HG03342 (cell line): Measurements from ENCODE around the gene ZBTB40.

ENCODE experiments used
- ATAC-seq: cut with Tn5 transposase; IDR thresholded peaks from one replicate; pipeline ENCODE4 v1.9.1; 2021; ENCODE audit warnings: mild to moderate bottlenecking, moderate library complexity; ENCODE audit not compliant: unreplicated experiment

The ZBTB40 gene

GRCh38 chr1:22553991-22554522 is 102.4 kb downstream of the ZBTB40 start:
- ATAC-seq = no peak

DNA sequence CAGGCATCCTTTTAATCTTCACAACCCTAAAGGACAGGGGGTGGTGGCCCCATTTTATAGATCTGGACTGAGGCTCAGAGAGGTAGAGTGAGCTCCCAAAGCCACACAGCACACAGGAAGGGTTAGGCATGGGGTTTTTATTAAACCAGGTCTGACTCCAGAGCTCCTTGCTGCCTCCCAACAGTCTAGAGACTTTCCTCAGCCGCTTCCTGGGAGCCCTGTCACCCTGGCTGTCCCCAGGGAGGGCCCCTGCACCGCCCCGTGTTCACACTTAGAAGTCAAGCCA is 103.7 kb downstream of the ZBTB40 start:
- no peak for ATAC-seq

DNA sequence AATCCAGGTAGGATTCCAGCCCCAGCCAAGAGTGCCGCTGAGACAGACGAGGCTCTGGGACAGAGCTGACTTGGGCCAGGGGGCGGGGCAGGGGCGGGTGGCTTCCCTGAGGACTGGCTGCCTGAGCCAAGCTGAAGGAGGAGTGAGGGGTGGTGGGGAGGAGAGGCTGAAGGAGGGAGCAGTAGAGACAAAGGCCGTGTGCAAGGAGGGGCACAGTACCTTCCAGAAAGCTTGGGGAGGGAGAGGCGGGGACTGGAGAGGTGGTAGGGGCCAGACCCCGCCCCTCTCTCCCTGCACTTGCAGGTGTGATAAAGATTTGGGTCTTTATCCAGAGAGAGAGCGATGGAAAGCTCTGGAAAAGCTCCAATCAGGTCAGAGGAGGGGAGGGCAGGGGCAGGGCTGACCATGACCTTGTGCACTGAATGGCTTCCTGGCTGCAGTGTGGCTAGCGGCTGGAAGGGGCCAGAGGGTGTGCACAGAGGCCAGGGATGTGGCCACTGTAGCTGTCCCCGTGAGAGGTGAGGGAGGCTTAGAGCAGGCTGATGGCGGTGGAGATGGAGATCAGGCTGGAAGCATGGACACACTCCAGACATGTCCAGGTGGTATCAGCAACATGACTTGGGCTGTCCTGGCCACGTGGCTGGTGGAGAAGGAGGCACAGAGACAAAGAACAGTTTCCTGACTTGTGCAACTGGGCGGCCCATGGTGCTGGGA is 104.9 kb downstream of the ZBTB40 start:
- ATAC-seq = no peak

DNA sequence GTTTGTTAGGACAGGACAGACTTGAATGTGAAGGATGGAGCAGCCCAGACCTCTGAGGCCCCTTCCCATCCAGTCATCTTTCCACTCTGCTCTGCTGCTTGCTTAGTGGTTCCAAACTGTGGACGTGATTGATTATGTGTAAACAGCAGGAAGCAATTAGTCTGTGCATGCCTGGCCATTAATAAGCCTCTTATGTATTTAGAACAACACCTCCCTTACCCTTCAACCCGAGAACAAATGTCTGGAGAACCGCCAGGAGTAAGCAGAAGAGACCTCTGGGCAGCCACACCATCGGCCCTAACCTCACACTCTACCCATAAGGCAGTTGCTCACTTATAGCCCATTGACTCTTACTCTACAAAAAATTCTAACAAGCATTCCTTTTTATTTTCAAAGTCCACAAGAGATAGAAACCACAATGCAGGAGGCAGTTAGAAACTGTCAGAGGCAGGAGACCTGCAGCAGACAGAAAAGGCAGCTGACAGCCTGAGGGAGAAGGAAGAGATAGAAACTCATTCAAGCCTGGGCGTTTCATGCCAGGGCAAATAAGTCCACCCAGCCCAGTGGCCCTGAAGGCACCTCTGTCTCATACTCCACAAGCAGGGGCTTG is 105.8 kb downstream of the ZBTB40 start:
- no peak for ATAC-seq

DNA sequence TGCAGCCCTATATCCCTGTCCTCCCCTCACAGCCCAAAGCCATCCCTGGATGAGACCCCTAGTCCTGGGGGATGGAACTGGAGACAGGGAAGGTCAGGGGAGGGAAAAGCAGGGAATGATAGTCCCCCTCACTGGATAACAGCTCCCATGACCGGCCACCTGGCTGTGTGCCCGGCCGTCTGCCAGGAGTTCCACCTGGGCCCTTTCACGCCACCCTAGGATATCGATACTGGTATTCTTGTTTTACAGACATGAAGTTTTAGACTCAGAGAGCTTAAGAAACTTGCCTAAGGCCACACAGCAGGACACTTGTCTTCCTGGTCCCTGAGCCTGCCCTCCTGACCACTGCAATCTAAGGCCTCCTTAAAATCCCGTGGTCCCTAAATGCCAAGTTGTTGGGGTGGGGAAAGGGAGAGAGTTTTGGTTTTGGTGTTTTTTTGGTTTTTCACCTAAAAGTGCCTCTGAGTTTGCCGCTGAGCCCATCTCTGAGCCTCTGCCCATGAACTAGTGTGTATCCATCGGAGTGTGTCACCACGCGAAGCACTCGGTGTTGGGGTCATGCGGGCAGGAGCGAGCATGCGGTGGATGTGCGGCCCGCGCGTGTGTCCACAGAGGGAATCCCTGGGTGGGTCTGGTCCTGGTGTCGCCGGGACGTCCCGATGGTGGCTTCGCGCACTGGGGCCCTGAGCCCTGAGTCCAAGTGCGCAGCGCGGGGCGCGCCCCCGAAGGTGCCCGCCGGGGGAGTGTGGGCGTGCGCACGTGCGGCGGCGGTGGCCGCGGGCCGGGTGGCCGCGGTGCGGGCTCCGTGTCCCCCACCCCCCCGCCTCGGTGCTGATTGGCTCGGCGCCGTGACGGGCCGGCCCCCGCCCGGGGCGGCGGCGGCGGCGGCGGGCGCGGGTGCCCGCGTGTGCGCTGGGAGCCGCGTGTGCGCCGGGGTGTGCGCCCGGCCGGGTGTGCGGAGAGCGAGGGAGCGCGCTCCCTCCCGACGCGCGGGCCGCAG is 111.2 kb downstream of the ZBTB40 start, which contains the start of gene EPHA8:
Gene EPHA8 (plus strand): TSS at position 906 of the 1,000 bp plus-strand sequence. CDS start 147 bp downstream, outside the sequence.
- ATAC-seq = no peak

DNA sequence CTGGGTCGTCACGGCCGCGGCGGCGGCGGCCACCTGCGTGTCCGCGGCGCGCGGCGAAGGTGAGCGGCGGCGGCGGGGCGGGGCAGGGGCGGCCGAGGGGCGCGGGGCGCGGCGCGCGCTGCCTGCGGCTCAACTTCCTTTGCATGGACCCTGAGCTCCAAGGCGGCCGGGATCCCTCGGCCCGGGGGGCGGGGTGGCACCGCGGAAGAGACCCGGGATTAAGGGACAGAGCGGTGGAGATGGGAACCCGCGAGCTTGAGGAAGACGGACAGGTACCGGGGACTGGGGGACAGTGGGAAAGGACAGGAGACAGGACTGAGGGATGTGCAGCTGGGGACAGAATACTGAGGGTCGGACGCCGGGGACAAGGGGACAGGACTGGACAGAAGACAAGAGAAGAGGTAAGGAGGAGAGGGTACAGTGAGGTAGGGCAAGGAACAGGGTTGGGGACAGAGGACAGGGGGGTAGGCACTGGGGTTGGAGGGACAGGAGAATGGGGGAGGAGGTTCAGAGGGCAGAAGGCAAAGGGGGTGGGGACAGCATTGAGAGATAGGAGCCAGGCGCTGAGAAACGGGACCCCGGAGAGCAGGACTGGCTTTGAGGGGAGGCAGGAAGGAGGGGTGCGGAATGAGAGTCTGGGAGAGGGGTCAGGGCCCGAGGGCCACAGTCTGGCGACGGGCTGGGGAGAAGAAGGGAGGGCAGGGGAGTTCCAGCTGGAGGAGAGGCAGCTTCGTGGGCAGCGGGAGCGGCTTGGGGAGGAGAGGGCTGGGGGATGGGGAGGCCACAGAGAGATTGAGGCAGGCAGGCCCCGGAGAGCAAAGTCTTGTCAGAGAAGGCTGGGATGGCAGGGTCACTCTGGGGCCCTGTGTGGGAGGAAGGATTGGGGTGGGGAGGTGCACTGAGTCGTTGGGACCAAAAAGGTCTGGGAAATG is 112.3 kb downstream of the ZBTB40 start:
- ATAC-seq = no peak

GRCh38 chr1:22566161-22566560 is 114.5 kb downstream of the ZBTB40 start:
- no peak for ATAC-seq

DNA sequence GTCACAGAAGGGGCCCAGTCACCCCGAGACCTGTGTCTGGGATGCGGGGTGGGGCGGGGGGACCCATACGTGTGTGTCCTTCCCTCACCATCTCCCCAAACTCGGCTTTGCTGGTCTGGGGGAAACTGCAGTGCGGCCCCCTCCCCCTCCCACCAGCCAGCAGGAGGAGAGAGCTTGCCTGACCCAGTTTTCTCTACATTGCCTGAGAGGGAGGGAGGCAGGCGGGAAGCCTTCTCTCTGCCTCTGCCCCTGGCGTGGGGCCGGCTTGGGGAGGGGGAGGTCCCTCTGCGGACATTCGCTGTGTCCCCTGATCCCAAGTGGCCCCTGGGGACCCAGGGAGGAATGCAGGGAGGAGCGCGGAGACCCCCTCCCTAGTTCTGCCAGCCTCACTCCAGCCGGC is 115.5 kb downstream of the ZBTB40 start:
- ATAC-seq = no peak

DNA sequence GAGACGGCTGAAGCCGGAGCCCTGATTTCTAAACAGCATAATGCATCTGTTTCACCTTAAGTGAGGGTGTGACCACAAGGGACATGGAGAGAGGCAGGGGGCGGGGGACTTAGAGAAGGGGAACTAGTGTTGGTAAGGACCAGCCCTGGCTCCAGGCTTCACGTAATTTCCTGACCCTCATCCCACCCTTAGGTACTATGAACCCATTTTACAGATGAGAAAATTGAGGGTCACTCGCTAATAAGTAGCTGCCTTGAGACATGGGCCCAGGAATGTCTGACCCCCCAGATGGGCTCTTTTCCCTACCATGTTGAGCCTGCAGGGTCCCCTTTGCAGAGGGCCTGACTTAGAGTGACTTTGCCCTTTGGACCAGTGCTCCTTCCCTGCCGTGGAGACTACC is 116.3 kb downstream of the ZBTB40 start:
- ATAC-seq = no peak

DNA sequence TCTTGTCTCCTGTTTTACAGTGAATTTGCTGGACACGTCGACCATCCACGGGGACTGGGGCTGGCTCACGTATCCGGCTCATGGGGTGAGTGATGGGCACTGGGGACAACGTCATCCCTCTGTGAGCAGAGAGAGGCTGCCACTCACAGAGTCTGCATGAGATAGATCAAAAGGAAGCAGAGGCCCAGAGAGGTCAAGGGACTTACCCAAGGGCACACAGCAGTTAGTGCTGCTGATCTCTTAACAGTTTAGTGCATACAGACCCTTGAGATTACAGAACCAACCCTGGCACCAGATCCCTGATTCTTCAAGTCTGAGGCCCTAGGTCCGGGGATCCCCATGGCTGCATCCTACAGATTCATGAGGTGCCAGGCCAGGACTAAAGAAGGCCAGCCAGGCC is 117.6 kb downstream of the ZBTB40 start:
- no peak for ATAC-seq

- ATAC-seq = no peak
Measured at GRCh38 chr1:22570140-22570909, 118.7 kb downstream of the ZBTB40 start.

DNA sequence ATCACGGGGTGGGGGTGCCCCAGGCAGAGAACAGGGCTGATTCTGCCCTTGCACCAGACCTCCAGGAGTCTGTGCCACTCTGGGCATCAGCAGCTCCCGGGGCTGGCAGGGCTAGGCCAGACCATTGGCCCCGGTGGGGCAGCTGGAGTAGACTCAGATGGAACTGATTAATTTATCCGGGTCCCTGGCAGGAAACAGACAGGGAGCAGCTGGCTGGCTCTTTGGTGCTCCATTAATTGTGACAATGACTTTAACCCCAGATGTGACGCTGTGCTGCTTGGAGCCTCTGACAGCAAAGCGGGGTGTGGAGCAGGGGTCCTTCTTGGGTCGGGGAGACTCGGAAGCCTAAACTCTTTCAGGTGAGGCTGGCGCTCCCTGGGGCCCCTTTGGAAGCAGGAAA is 121.2 kb downstream of the ZBTB40 start:
- no peak for ATAC-seq

- ATAC-seq = no peak
Measured at GRCh38 chr1:22573237-22573636, 121.6 kb downstream of the ZBTB40 start.

DNA sequence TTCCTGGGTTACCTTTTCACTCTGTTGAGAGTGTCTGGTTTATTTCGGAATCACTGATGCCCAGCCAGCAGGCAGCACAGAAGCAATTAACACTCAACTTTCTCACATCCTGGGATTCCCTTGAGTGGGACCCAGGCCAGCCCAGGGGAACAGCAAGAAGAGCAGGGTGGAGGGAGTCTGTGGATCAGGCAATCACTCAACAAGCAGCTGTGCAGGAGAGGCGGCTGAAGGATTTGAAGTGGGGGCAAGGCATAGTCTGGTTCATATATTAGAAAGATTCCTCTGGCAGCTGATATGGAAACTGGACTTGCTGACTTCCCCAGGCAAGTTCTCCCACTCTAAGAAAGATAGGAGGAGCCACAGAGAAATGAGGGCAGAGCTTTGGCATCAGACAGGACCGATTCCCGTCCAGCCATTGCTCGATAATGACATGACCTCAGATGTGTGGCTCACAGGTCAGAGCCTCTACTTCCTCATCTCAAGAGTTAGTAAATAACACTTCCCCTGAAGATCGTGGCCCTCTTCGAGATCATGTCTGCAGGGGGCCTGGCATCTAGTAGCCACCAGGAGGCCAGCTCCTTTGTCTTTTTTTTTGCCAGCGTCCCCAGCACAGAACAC is 124.0 kb downstream of the ZBTB40 start:
- no peak for ATAC-seq

GRCh38 chr1:22576150-22576544 is 124.5 kb downstream of the ZBTB40 start:
- no peak for ATAC-seq

DNA sequence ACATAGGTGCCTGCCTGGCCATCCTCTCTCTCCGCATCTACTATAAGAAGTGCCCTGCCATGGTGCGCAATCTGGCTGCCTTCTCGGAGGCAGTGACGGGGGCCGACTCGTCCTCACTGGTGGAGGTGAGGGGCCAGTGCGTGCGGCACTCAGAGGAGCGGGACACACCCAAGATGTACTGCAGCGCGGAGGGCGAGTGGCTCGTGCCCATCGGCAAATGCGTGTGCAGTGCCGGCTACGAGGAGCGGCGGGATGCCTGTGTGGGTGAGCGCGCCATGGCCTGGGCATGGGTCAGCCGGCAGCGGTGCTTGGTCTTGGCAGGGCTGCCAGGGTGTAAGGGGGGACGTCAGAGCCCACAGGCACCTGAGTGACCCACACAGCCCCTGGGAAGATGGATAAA is 125.0 kb downstream of the ZBTB40 start:
- no peak for ATAC-seq

DNA sequence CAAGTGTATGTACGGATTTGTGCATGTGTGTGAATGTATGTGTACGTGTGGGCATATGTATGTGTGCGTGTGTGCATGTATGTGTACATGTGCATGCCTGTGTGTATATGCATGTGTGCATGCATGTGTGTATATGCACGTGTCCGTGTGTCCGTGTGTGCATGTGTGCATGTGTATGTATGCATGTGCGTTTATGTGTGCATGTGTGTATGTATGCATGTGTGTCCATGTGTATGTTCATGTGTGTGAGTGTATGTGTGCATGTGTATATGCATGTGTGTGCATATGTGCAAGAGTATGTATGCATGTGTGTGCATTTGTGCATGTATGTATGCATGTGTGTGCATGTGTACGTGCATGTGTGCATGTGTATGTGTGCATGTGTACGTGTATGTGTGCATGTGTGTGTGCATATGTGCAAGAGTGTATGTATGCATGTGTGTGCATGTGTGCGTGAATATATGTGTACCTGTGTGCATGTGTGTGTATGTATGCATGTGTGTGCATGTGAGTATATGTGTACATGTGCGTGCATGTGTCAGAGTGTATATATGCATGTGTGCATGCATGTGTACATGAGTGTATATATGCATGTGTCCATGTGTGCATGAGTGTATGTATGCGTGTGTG is 127.2 kb downstream of the ZBTB40 start:
- ATAC-seq = no peak

- no peak for ATAC-seq
Measured at GRCh38 chr1:22579541-22580155, 128.0 kb downstream of the ZBTB40 start.
